GM21367 (cell line): Measurements from ENCODE around the gene SIPA1.

Source experiments
- ATAC-seq: cut with Tn5 transposase; IDR thresholded peaks from one replicate; pipeline ENCODE4 v1.9.1; 2021; ENCODE audit not compliant: unreplicated experiment

The SIPA1 gene

DNA sequence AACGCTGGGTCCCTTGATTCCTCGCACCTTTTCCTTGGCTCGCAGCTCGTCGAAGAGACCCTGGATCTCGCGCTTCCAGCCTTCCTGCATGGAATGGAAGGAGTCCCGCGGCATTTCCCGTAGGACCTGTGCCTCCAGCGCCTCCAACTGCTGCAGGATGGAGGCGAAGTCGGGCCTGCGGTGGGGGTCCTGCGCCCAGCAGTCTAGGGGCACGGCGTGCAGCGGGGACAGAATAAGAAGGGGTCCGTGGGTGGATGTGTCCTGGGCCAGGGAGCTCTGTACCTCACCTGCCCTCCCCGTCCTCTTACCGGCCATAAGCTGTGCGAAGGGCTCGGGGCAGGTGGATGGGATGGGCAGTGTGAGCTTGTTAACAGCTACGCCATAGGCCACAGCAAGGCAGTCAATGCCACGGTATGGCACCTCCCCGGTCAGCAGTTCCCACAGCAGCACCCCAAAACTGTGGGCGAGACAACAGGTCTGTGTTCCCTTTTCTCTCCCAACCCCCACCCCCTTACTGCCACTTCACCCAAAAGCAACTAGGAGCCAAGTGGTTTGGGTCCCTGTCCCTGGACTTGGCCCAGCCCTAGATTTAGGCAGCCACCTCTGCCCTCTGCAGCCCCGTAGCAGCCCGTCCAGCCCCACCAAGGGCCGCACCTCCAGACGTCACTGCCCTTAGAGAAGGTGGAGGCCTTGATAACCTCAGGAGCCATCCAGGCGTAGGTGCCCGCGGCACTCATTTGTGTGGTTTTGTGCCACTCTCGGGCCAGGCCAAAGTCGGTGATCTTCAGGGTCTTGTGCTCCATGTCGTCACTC is 30.1 kb upstream of the SIPA1 start:
- no peak for ATAC-seq

DNA sequence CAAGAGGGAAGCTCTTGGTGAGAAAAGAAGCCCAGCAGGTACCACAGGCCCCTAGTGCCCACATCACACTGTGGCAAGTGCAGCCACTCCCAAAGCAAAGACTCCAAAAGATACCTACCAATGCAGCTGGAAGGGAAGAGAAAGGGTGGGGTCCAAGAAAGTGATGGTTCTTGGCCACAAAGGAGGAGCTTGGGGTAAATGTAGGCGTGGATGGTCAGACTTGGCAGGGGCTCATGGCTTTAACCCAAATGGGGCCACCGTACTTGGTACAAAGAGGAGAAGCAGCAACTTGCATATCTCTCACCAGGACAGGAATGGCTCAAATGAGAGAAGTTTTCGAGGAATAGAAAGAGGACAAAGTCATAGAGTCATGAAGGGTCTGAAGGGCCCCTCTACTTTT is 28.7 kb upstream of the SIPA1 start:
- no peak for ATAC-seq

DNA sequence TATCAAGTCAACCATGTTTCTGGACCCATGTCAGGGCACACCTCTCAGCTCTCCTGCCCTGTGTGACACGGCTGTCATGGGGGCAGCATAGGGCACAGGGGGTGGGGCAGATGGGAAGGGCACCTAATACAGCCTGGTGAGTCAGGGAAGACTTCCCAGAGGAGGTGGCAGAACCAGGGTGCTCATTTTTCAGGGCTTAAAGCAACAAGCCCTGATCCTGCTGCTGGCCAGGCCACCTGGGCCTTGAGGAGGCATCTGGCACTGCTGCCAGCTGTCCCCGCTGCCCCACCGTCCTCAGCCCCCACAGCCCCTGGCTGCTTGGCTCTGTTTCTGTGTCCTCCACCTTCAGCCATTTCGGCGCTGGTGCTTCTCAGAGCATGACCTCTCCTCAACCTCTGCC is 28.2 kb upstream of the SIPA1 start:
- no peak for ATAC-seq

DNA sequence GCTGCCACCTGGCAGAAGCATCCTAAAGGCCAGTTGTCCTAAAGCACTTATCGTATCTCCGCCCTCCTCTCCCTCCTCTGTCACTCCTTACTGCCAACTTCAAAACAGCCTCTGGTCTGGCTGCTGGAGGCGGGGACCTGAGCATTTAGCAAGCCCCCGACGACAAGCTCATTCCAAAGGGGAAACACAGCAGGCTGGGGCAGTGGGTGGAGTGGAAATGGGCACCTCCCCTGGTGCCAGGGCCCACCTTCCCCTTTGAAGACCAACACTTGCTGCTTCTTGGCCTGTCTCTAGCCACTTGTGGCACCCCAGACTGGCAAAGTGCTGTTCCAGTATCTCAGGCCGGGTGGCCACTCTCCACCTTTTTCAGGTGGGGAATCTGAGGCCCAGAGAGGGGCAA is 27.5 kb upstream of the SIPA1 start:
- ATAC-seq = no peak

DNA sequence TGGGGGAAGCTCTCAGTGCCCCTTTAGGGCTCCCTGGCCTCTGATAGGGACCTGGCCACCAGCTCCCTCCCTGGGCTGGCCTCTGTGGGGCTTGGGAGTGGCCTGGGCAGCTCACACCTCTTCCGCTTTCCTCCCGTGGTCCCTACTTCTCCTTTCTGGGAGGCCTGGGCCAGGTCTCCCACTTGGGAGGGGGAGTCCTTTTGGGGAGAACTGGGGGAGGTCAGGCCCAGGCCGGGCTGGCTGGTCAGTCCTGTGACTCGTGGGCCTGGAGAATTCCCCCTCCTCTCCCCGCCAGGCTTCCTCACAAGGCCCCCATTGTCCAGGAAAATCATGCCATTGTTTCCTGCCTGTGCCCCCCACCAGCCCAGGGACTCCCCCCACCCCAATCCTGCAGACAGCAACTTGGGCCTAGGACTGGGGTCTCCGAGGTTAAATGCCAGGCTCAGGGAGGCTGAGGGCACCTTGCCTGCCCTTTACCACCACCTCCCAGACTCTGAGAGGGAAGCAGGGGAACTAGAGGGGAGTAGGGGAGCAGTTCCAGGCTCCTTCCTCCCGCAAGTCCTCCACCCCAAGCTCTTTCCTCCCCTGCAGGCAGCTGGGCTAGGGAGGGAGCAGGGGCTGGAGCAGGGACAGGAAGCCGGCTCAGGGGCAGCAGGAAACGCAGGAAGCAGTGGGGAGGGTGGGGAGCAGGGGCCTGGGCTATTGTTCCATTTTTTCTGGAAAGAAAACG is 26.7 kb upstream of the SIPA1 start:
- no peak for ATAC-seq

DNA sequence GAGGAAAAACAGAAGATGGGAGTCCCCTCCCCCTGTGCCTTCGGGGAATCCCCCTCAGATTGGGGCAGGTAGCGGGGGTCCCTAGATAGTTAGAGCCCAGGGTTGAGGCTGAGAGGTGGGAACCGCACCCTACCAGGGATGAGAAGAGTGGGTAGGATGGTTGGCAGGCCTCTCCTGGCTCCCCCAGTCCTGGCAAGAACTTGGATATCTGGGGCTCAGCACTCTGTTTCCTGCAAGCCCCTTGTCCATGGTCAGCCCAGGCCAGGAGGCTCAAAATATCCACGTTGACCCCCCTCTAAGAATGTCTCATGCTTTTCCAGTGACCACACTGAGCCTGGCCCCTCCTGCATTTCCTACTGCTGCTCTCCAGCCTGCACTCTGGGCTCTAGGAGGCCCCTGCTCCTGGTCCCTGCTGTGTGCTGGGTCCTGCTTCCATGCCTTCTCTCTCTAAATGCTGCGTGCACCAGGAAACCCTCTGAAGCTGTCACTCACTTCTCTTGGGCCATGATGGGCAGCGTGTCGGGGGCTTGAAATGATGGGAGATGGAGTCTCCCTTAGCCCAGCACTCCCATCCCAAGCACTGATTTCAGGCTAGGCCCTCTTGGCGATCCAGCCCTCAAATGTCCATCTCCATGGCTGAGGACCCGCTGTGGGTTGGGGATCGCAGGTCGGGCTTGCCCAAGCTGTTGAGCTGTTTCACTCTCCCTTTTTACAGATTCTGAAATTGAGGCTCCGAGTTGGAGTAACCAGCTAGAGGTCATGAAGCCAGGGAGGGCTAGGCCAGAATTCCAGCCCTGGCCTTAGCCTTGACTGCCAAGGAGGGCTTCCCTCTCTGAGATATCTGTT is 25.9 kb upstream of the SIPA1 start:
- no peak for ATAC-seq

DNA sequence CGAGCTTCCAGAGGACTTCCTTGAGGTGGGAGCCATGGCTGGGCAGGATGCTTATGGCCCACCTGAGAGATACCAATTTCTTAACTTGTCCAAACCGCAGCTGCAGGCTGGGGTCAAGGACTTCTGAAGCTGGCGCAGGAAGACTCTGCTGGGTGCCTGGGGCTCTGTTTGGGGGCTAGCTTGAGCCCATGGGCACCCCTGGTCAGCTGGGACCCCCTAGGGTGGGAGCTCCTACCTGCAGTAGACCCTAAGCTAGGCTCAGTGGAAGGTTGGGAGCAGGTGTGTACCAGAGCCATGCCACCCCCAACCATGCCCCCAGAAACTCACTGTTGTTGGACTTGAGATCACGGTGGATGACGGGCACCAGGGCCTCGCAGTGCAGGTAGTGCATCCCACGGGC is 25.2 kb upstream of the SIPA1 start:
- ATAC-seq = no peak

DNA sequence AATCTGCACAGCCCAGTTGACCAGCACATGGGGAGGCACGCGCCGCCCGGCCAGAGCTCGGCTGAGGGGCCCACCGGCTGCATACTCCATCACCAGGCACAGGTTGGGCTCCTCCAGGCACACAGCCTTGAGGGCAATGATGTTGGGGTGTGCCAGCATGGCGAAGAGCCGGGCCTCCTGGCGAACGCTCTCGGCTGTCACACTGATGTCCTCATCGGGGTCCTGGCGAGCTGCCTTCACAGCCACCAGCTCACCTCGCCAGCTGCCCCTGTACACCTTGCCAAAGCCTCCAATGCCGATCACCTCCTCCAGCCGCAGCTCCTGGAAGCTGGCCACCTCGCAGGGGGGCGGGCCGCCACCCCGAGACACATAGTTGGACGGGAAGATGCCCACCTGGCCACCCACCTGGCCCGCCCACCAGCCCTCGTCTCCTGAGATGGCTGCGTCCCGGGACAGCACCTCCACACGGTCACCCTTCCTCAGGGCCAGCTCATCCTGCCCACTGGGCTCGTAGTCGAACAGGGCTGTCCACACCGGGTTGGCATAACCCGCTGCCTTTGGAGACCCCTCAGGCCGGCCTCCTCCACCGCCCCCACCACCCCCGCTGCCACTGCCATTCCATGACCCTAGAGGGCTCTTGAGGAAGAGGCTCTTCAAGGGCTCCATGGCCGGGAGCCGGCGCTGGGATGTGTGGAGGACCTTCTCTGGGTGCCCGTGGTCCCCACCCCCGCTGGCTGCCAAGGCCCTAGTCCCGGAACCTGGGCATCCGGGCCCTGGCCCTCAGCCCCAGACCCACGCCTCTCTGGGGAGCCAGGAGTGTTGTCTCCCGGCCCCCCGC is 24.6 kb upstream of the SIPA1 start:
- no peak for ATAC-seq

DNA sequence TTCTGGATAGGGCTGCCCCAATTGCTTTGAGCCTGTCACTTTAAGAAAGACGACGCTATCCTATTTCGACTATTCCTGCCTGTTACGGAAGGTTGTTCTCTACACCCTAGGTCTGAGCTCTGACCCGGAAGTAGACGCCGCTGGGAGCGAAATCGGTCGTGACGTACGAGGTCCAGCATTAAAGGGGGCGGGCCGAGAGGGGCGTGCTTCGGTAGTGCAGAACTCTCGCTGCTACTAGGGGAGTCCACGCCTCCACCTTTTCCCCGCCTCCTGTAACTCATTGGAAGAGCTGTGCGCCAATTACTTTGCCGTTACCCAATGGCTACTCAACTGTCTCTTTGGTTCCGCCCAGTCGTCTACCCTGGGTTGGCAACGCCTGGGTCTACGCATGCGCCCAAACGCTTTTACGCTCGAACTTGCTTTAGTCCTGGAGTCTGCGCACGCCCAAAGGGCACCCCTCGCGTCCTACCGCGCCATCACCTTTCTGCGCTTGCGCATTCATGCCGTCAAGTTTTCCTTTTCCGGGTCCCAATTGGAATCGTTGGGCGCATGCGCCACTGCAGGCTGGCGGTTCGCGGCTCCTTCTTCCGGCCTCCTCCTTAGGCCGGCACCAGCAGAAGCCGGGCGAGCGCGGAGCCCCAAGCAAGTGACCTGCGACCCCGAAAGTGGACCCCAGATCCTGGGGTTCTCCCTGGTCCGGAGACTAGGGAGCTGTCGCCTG is 22.5 kb upstream of the SIPA1 start, which contains the start of gene PCNX3:
Gene PCNX3, plus strand, starts transcription at position 548 of the 721 bp plus-strand sequence. CDS start 536 bp downstream, outside the sequence.
- peak; percentile 62 for ATAC-seq

DNA sequence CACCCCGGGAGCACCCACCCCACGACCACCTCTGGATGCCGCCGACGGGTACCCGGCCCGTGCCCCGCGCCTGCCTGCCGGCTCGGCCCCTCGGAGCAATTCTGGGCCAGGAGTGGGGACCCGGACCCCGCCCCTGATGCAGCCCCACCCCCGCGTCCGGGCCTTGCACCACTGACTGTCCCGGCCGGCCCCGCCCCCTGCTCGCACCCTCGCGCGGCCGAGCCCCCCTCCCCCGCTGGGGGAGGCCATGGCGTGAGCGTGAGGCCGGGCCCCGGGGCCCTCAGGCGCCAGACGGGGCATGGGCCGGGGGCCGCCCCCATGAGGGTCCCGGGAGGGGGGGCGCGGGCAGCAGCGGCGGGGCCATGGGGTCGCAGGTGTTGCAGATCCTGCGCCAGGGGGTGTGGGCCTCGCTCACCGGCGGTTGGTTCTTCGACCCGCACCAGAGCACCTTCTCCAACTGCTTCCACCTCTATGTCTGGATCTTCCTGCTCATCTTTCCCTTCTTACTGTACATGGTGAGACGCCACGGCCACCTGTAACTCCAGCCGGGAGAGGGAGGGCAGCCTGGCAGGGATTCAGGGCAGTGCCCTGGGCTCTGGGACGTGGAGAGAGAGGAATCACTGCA is 21.8 kb upstream of the SIPA1 start:
- no peak for ATAC-seq

DNA sequence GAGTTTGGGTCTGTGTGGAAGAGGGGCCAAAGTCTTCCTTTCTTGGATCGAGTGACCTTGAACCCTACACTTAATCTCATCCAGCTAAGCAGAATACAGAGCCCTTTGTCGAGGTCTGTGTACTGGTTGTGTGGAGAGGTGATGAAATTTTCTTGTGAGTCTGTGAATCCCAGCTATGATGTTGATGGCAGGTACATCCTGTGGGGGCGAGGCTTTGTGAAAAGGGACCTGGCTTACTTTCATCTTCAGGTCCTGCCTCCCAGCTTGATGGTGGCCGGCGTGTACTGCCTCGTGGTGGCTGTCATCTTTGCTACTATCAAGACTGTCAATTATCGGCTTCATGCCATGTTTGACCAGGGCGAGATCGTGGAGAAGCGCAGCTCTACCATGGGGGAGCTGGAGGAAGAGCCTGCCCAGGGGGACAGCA is 21.3 kb upstream of the SIPA1 start:
- ATAC-seq = no peak

DNA sequence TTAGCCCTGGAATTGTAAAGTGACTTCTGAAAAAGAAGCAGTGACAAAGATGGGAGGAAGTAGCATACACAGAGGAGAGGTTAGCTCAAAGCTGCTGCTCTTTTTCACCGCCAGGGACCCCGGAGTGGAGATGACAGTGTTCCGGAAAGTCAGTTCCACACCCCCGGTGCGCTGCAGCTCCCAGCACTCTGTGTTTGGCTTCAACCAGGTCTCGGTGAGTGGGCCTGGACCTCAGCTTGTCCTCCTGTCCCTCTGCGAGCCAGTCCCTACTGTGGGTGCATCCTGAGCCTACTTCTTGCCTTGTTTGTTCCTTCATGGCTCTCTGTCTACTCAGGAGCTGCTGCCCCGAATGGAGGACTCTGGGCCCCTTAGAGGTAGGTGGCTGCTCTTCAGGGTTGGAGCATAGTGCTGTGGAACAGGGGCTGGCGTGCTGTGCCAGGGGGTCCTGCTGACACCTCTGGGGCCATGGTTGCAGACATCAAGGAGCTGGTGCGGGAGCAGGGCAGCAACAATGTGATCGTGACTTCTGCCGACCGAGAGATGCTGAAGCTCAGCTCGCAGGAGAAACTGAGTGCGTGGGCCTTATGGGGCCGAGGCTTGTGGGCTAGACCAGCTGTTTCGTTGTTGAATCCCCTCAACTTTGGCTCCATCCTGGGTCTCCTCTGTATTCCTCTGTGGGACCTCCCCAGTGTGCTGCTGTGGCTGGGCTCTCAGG is 20.6 kb upstream of the SIPA1 start:
- ATAC-seq = no peak

DNA sequence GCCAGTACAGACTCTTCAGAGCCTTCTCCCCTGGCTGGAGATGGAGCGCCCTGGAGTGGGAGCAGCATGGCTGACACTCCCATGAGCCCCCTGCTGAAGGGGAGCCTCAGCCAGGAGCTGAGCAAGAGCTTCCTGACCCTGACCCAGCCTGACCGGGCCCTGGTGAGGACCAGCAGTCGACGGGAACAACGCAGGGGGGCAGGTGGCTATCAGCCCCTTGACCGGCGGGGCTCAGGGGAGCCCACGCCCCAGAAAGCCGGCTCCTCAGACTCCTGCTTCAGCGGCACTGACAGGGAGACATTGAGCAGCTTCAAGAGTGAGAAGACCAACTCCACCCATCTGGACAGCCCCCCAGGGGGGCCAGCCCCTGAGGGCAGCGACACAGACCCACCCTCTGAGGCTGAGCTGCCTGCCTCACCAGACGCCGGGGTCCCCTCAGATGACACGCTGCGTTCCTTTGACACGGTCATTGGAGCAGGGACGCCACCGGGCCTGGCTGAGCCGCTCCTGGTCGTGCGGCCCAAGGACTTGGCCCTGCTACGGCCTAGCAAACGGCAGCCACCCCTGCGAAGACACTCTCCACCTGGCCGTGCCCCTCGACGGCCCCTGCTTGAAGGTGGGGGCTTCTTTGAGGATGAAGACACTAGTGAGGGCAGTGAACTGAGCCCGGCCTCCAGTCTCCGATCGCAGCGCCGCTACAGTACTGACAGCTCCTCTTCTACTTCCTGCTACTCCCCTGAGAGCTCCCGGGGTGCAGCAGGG is 19.7 kb upstream of the SIPA1 start:
- ATAC-seq = no peak

DNA sequence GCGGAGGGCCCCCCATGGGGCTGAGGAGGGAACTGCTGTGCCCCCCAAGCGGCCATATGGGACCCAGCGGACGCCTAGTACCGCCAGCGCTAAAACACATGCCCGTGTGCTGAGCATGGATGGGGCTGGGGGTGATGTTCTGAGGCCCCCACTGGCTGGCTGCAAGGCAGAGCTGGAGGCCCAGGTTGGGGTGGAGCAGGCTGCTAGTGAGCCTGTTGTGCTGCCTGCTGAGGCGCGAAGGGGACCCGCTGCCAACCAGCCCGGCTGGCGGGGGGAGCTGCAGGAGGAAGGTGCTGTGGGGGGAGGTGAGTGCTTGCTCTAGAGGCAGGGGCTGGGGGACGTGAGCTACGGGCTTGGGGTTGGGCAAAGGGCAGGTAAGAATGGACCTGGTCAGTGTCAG is 19.1 kb upstream of the SIPA1 start:
- ATAC-seq = no peak

DNA sequence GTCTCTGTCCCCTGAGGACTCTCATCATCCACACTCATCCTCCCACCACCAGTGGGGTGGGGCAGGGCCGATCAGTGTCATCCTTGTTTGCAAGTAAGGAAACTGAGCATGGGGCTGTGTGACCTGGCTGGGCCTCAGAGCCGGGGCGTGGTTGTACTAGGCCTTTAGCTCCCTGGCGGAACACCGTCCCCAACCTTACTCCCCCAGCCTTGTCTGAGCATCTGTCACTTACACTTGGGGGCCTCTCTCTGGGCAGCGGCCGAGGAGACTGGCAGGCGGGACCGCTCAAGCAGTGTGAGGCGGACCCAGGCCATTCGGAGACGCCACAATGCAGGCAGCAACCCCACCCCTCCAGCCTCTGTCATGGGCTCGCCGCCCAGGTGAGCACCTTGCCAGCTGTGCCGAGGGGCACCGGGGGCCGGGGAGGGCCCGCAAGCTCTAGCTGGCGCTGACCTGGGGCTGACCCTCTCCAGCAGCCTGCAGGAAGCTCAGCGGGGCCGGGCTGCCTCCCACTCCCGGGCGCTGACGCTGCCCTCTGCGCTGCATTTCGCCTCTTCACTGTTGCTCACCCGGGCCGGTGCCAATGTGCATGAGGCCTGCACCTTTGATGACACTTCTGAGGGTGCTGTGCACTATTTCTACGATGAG is 18.5 kb upstream of the SIPA1 start:
- no peak for ATAC-seq

DNA sequence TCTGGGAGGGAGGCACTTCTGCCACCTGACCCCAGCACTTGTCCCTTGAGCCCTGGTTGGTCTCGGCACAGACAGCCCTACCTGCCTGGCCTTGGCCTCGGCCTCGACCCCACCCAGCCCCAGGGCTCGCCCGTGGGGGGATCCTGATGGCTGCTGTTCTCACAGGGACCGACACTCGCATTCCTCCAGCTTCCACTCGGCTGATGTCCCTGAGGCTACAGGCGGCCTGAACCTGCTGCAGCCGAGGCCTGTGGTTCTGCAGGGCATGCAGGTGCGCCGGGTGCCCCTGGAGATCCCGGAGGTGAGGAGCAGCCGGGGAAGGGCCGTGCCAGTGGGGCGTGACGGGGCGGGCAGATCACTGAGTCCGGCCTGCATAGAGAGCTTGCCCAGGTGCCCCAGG is 17.2 kb upstream of the SIPA1 start:
- no peak for ATAC-seq

DNA sequence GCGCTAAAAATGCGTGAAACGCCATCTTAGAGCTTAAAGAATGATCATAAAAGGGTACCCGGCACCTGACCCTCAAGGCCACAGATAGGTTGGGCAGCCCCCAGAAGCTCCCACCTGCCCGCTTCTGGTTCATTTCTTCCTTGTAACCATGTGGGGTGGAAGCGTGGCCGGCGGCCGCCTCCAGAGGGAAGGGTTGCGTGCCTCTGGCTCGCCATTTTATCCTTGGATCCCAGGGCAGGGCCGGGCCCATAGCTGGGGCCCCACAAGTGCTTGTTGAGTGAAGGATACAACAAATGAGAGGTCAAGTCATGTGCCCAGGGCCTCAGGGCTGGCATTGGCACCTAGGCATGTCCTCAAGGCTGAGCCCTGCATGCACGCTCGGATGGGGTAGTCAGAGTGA is 16.4 kb upstream of the SIPA1 start:
- ATAC-seq = no peak

DNA sequence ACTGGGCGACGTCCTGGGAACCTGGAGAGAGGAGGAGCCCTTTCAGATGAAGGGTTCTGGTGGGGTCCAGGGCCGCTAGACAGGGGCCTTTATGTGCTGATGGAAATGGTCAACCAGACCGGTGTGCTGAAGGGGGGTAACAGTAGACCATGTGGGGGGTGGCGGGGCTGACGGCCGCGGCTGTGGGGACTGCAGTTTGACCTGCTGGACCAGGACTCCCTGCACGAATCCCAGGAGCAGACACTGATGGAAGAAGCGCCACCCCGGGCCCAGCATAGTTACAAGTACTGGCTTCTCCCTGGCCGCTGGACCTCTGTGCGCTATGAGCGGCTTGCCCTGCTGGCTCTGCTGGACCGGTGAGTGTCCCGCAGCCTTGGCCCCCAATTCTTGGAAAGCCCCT is 15.9 kb upstream of the SIPA1 start:
- no peak for ATAC-seq
